Measurements from ENCODE around the gene TMPRSS11D. TPM values are rescaled to one million over a fixed set of nuclear protein-coding genes. Genes with fewer than 3 reads are reported as not detected.

Gene TMPRSS11D
- total RNA-seq, 1 experiment from 2014 or later = not detected

GRCh38 chr4:67926485-67926884, 42.7 kb upstream of the TMPRSS11D start:
- Histone ChIP-seq H2AFZ (no peak overlapping the region), H3K27me3 (ENCODE audit: insufficient read depth, low read depth) (no peaks in the 10 kb centered on the region), H4K20me1 (ENCODE audit: insufficient read depth) (no peaks in the 10 kb centered on the region), H3K4me2 (no peak overlapping the region), H3K36me3 (ENCODE audit: low read depth) (no peaks in the 10 kb centered on the region), H3K4me3 (no peak overlapping the region), H3K4me1 (replicated peaks; ENCODE audit: insufficient read depth) (no peaks in the 10 kb centered on the region), H3K79me2 (ENCODE audit: low read depth) (no peaks in the 10 kb centered on the region), H3F3A (ENCODE audit: insufficient read depth, low read depth) (no peaks in the 10 kb centered on the region), H3K27ac (no peak overlapping the region), H3K9me3 (ENCODE audit: insufficient read depth, low read depth) (no peaks in the 10 kb centered on the region), H3K9me2 (ENCODE audit: insufficient read depth) (no peaks in the 10 kb centered on the region)
- no TSS peak for BruUV-seq (replicated peaks)
- TF ChIP-seq EZH2 (IDR thresholded peaks at IDR 0.05; ENCODE audit: low read depth) = no peak
- TF ChIP-seq CTCF (conservative IDR thresholded peaks at IDR 0.05) = no peak
- CTCF ChIA-PET = no interaction called here
- POLR2A ChIA-PET (ENCODE audit: unreplicated experiment) = no interaction called here
- intact Hi-C loops (cut with micrococcal nuclease; ENCODE audit: unreplicated experiment) = no loop called here
- DNase-seq = no peak

GRCh38 chr4:67922697-67923096, 38.9 kb upstream of the TMPRSS11D start:
- Histone ChIP-seq H2AFZ (no peak overlapping the region), H3K36me3 (ENCODE audit: low read depth) (no peaks in the 10 kb centered on the region), H3K79me2 (ENCODE audit: low read depth) (no peaks in the 10 kb centered on the region), H3K27me3 (ENCODE audit: insufficient read depth, low read depth) (no peaks in the 10 kb centered on the region), H3K4me1 (replicated peaks; ENCODE audit: insufficient read depth) (no peaks in the 10 kb centered on the region), H3K27ac (no peak overlapping the region), H3K9me2 (ENCODE audit: insufficient read depth) (no peaks in the 10 kb centered on the region), H3K9me3 (ENCODE audit: insufficient read depth, low read depth) (no peaks in the 10 kb centered on the region), H3K4me3 (no peak overlapping the region), H4K20me1 (ENCODE audit: insufficient read depth) (no peaks in the 10 kb centered on the region), H3K4me2 (no peak overlapping the region), H3F3A (ENCODE audit: insufficient read depth, low read depth) (no peaks in the 10 kb centered on the region)
- intact Hi-C loops (cut with micrococcal nuclease; ENCODE audit: unreplicated experiment) = no loop called here
- no TSS peak for BruUV-seq (replicated peaks)
- CTCF ChIA-PET = no interaction called here
- TF ChIP-seq EZH2 (IDR thresholded peaks at IDR 0.05; ENCODE audit: low read depth) (no peak), CTCF (conservative IDR thresholded peaks at IDR 0.05) (no peak)
- POLR2A ChIA-PET (ENCODE audit: unreplicated experiment) = no interaction called here
- no peak for DNase-seq

GRCh38 chr4:67918428-67918827, 34.6 kb upstream of the TMPRSS11D start:
- Histone ChIP-seq H3F3A (ENCODE audit: insufficient read depth, low read depth) (no peaks in the 10 kb centered on the region), H3K27ac (no peak overlapping the region), H3K4me2 (no peak overlapping the region), H3K36me3 (ENCODE audit: low read depth) (no peaks in the 10 kb centered on the region), H3K79me2 (ENCODE audit: low read depth) (no peaks in the 10 kb centered on the region), H2AFZ (no peak overlapping the region), H3K4me3 (no peak overlapping the region), H3K9me3 (ENCODE audit: insufficient read depth, low read depth) (no peaks in the 10 kb centered on the region), H4K20me1 (ENCODE audit: insufficient read depth) (no peaks in the 10 kb centered on the region), H3K9me2 (ENCODE audit: insufficient read depth) (no peaks in the 10 kb centered on the region), H3K4me1 (replicated peaks; ENCODE audit: insufficient read depth) (no peaks in the 10 kb centered on the region), H3K27me3 (ENCODE audit: insufficient read depth, low read depth) (no peaks in the 10 kb centered on the region)
- TF ChIP-seq EZH2 (IDR thresholded peaks at IDR 0.05; ENCODE audit: low read depth) (no peak), CTCF (conservative IDR thresholded peaks at IDR 0.05) (peak; percentile 60)
- ChIA-PET CTCF (no interaction called here), POLR2A (ENCODE audit: unreplicated experiment) (no interaction called here)
- BruUV-seq (replicated peaks) = no TSS peak
- intact Hi-C loops (cut with micrococcal nuclease; ENCODE audit: unreplicated experiment) = loop anchor here (1.0 kb wide), 2 partner anchors 70 to 257 kb away; no protein-coding TSS in a partner anchor
- no peak for DNase-seq
